ENCODE measurements around the gene RAB31.
"Not testable (repeated sequence)": the region's sequence is repeated elsewhere in the genome, so short reads cannot be mapped to it uniquely, and the experiment has no call there.

The RAB31 gene

GRCh38 chr18:9708057-9708433 lies at the start of gene RAB31:
RAB31 (plus strand) TSS chr18:9708301; CDS start chr18:9708406, 105 bp downstream.
- Histone ChIP-seq H3K4me1 (ENCODE audit: control insufficient read depth in 2 of 2, insufficient read depth in 2 of 2, low read length in 2 of 2) (peaks cover 0 to 5% of the 10 kb centered on the region in 2 donors), H3K36me3 (ENCODE audit: control insufficient read depth in 2 of 2, insufficient read depth in 2 of 2, low read length in 2 of 2) (no peaks in the 10 kb centered on the region), H3K27me3 (ENCODE audit: control insufficient read depth in 2 of 2, insufficient read depth in 2 of 2, low read length in 2 of 2) (peaks cover 15 to 30% of the 10 kb centered on the region in 2 donors), H3K9me3 (ENCODE audit: control insufficient read depth in 2 of 2, low read length in 2 of 2) (no peaks in the 10 kb centered on the region), H3K9ac (ENCODE audit: low read depth in 1 of 2, low read length in 2 of 2) (peak within 1 kb of the TSS; percentile 60 to 71), H3K4me3 (ENCODE audit: low read length in 2 of 2) (peak within 1 kb of the TSS; percentile 71 to 78), H3K27ac (ENCODE audit: low read depth in 2 of 2, low read length in 2 of 2) (peak within 1 kb of the TSS; percentile 77 to 87)

GRCh38 chr18:9659499-9660375 lies 48.4 kb upstream of the RAB31 start:
- no peaks in the 10 kb centered on the region for H3K27me3 ChIP-seq (ENCODE audit: control insufficient read depth in 2 of 2, insufficient read depth in 2 of 2, low read length in 2 of 2)
- H3K36me3 ChIP-seq (ENCODE audit: control insufficient read depth in 2 of 2, insufficient read depth in 2 of 2, low read length in 2 of 2): no peaks in the 10 kb centered on the region
- no peaks in the 10 kb centered on the region for H3K4me1 ChIP-seq (ENCODE audit: control insufficient read depth in 2 of 2, insufficient read depth in 2 of 2, low read length in 2 of 2)
- no peak overlapping the region for H3K9ac ChIP-seq (ENCODE audit: low read depth in 1 of 2, low read length in 2 of 2)
- no peak overlapping the region for H3K27ac ChIP-seq (ENCODE audit: low read depth in 2 of 2, low read length in 2 of 2)
- no peaks in the 10 kb centered on the region for H3K9me3 ChIP-seq (ENCODE audit: control insufficient read depth in 2 of 2, low read length in 2 of 2)
- no peak overlapping the region for H3K4me3 ChIP-seq (ENCODE audit: low read length in 2 of 2)

- no peaks in the 10 kb centered on the region for H3K36me3 ChIP-seq (ENCODE audit: control insufficient read depth in 2 of 2, insufficient read depth in 2 of 2, low read length in 2 of 2)
- H3K27ac ChIP-seq (ENCODE audit: low read depth in 2 of 2, low read length in 2 of 2): no peak overlapping the region
- no peaks in the 10 kb centered on the region for H3K9me3 ChIP-seq (ENCODE audit: control insufficient read depth in 2 of 2, low read length in 2 of 2)
- H3K4me3 ChIP-seq (ENCODE audit: low read length in 2 of 2): no peak overlapping the region
- no peaks in the 10 kb centered on the region for H3K4me1 ChIP-seq (ENCODE audit: control insufficient read depth in 2 of 2, insufficient read depth in 2 of 2, low read length in 2 of 2)
- no peak overlapping the region for H3K9ac ChIP-seq (ENCODE audit: low read depth in 1 of 2, low read length in 2 of 2)
- no peaks in the 10 kb centered on the region for H3K27me3 ChIP-seq (ENCODE audit: control insufficient read depth in 2 of 2, insufficient read depth in 2 of 2, low read length in 2 of 2)
Measured at GRCh38 chr18:9661564-9661963, 46.5 kb upstream of the RAB31 start.

- H3K9me3 ChIP-seq (ENCODE audit: control insufficient read depth in 2 of 2, low read length in 2 of 2): no peaks in the 10 kb centered on the region
- H3K27ac ChIP-seq (ENCODE audit: low read depth in 2 of 2, low read length in 2 of 2): no peak overlapping the region
- H3K36me3 ChIP-seq (ENCODE audit: control insufficient read depth in 2 of 2, insufficient read depth in 2 of 2, low read length in 2 of 2): no peaks in the 10 kb centered on the region
- no peaks in the 10 kb centered on the region for H3K27me3 ChIP-seq (ENCODE audit: control insufficient read depth in 2 of 2, insufficient read depth in 2 of 2, low read length in 2 of 2)
- H3K4me1 ChIP-seq (ENCODE audit: control insufficient read depth in 2 of 2, insufficient read depth in 2 of 2, low read length in 2 of 2): no peaks in the 10 kb centered on the region
- H3K4me3 ChIP-seq (ENCODE audit: low read length in 2 of 2): no peak overlapping the region
- H3K9ac ChIP-seq (ENCODE audit: low read depth in 1 of 2, low read length in 2 of 2): no peak overlapping the region
Measured at GRCh38 chr18:9663377-9663776, 44.7 kb upstream of the RAB31 start.

GRCh38 chr18:9665314-9665713 lies 42.8 kb upstream of the RAB31 start:
- H3K36me3 ChIP-seq (ENCODE audit: control insufficient read depth in 2 of 2, insufficient read depth in 2 of 2, low read length in 2 of 2): no peaks in the 10 kb centered on the region
- H3K9me3 ChIP-seq (ENCODE audit: control insufficient read depth in 2 of 2, low read length in 2 of 2): no peaks in the 10 kb centered on the region
- H3K27ac ChIP-seq (ENCODE audit: low read depth in 2 of 2, low read length in 2 of 2): no peak overlapping the region
- H3K9ac ChIP-seq (ENCODE audit: low read depth in 1 of 2, low read length in 2 of 2): no peak overlapping the region
- H3K4me1 ChIP-seq (ENCODE audit: control insufficient read depth in 2 of 2, insufficient read depth in 2 of 2, low read length in 2 of 2): no peaks in the 10 kb centered on the region
- H3K27me3 ChIP-seq (ENCODE audit: control insufficient read depth in 2 of 2, insufficient read depth in 2 of 2, low read length in 2 of 2): no peaks in the 10 kb centered on the region
- no peak overlapping the region for H3K4me3 ChIP-seq (ENCODE audit: low read length in 2 of 2)

- Histone ChIP-seq H3K4me3 (ENCODE audit: low read length in 2 of 2) (no peak overlapping the region), H3K9me3 (ENCODE audit: control insufficient read depth in 2 of 2, low read length in 2 of 2) (no peaks in the 10 kb centered on the region), H3K9ac (ENCODE audit: low read depth in 1 of 2, low read length in 2 of 2) (no peak overlapping the region), H3K36me3 (ENCODE audit: control insufficient read depth in 2 of 2, insufficient read depth in 2 of 2, low read length in 2 of 2) (no peaks in the 10 kb centered on the region), H3K27ac (ENCODE audit: low read depth in 2 of 2, low read length in 2 of 2) (no peak overlapping the region), H3K27me3 (ENCODE audit: control insufficient read depth in 2 of 2, insufficient read depth in 2 of 2, low read length in 2 of 2) (no peaks in the 10 kb centered on the region), H3K4me1 (ENCODE audit: control insufficient read depth in 2 of 2, insufficient read depth in 2 of 2, low read length in 2 of 2) (no peaks in the 10 kb centered on the region)
Measured at GRCh38 chr18:9666548-9666947, 41.6 kb upstream of the RAB31 start.

GRCh38 chr18:9669016-9669415 lies 39.1 kb upstream of the RAB31 start:
- Histone ChIP-seq H3K4me1 (ENCODE audit: control insufficient read depth in 2 of 2, insufficient read depth in 2 of 2, low read length in 2 of 2) (peaks cover 8% of the 10 kb centered on the region in 2 donors), H3K36me3 (ENCODE audit: control insufficient read depth in 2 of 2, insufficient read depth in 2 of 2, low read length in 2 of 2) (no peaks in the 10 kb centered on the region), H3K4me3 (ENCODE audit: low read length in 2 of 2) (no peak overlapping the region), H3K27ac (ENCODE audit: low read depth in 2 of 2, low read length in 2 of 2) (no peak overlapping the region), H3K9ac (ENCODE audit: low read depth in 1 of 2, low read length in 2 of 2) (no peak overlapping the region), H3K27me3 (ENCODE audit: control insufficient read depth in 2 of 2, insufficient read depth in 2 of 2, low read length in 2 of 2) (no peaks in the 10 kb centered on the region), H3K9me3 (ENCODE audit: control insufficient read depth in 2 of 2, low read length in 2 of 2) (no peaks in the 10 kb centered on the region)

- Histone ChIP-seq H3K27ac (ENCODE audit: low read depth in 2 of 2, low read length in 2 of 2) (no peak overlapping the region), H3K9ac (ENCODE audit: low read depth in 1 of 2, low read length in 2 of 2) (no peak overlapping the region), H3K4me3 (ENCODE audit: low read length in 2 of 2) (no peak overlapping the region), H3K4me1 (ENCODE audit: control insufficient read depth in 2 of 2, insufficient read depth in 2 of 2, low read length in 2 of 2) (peaks cover 8% of the 10 kb centered on the region in 2 donors), H3K27me3 (ENCODE audit: control insufficient read depth in 2 of 2, insufficient read depth in 2 of 2, low read length in 2 of 2) (no peaks in the 10 kb centered on the region), H3K9me3 (ENCODE audit: control insufficient read depth in 2 of 2, low read length in 2 of 2) (no peaks in the 10 kb centered on the region), H3K36me3 (ENCODE audit: control insufficient read depth in 2 of 2, insufficient read depth in 2 of 2, low read length in 2 of 2) (no peaks in the 10 kb centered on the region)
Measured at GRCh38 chr18:9671214-9671613, 36.9 kb upstream of the RAB31 start.

- Histone ChIP-seq H3K9ac (ENCODE audit: low read depth in 1 of 2, low read length in 2 of 2) (peak overlapping the region in 1 of 2 donors; percentile 2), H3K27ac (ENCODE audit: low read depth in 2 of 2, low read length in 2 of 2) (peak overlapping the region; percentile 76 to 86), H3K9me3 (ENCODE audit: control insufficient read depth in 2 of 2, low read length in 2 of 2) (no peaks in the 10 kb centered on the region), H3K27me3 (ENCODE audit: control insufficient read depth in 2 of 2, insufficient read depth in 2 of 2, low read length in 2 of 2) (no peaks in the 10 kb centered on the region), H3K4me3 (ENCODE audit: low read length in 2 of 2) (peak overlapping the region; percentile 5 to 54), H3K4me1 (ENCODE audit: control insufficient read depth in 2 of 2, insufficient read depth in 2 of 2, low read length in 2 of 2) (peaks cover 8% of the 10 kb centered on the region in 2 donors), H3K36me3 (ENCODE audit: control insufficient read depth in 2 of 2, insufficient read depth in 2 of 2, low read length in 2 of 2) (no peaks in the 10 kb centered on the region)
Measured at GRCh38 chr18:9673296-9674251, 34.5 kb upstream of the RAB31 start.

GRCh38 chr18:9678216-9678615 lies 29.9 kb upstream of the RAB31 start:
- not testable (repeated sequence) for H3K9me3 ChIP-seq (ENCODE audit: control insufficient read depth in 2 of 2, low read length in 2 of 2); H3K9ac ChIP-seq (ENCODE audit: low read depth in 1 of 2, low read length in 2 of 2); H3K4me3 ChIP-seq (ENCODE audit: low read length in 2 of 2); H3K4me1 ChIP-seq (ENCODE audit: control insufficient read depth in 2 of 2, insufficient read depth in 2 of 2, low read length in 2 of 2); H3K36me3 ChIP-seq (ENCODE audit: control insufficient read depth in 2 of 2, insufficient read depth in 2 of 2, low read length in 2 of 2); H3K27ac ChIP-seq (ENCODE audit: low read depth in 2 of 2, low read length in 2 of 2); H3K27me3 ChIP-seq (ENCODE audit: control insufficient read depth in 2 of 2, insufficient read depth in 2 of 2, low read length in 2 of 2)

Measured in mucosa of rectum (tissue), 2 donors.